Measurements from ENCODE around the gene PTX3.

PTX3 gene

GRCh38 chr3:157427901-157428300 lies 8.7 kb upstream of the PTX3 start:
- H3K4me1 ChIP-seq (ENCODE audit: control insufficient read depth in 1 of 2, insufficient read depth in 2 of 2, low read length in 2 of 2): no peaks in the 10 kb centered on the region
- H3K27me3 ChIP-seq (ENCODE audit: low read depth, low read length): no peaks in the 10 kb centered on the region
- no peaks in the 10 kb centered on the region for H3K9me3 ChIP-seq (ENCODE audit: control insufficient read depth in 1 of 2, low read length in 2 of 2)
- H3K36me3 ChIP-seq (ENCODE audit: control insufficient read depth in 1 of 2, insufficient read depth in 2 of 2, low read length in 2 of 2): no peaks in the 10 kb centered on the region
- no peak overlapping the region for H3K27ac ChIP-seq (ENCODE audit: low read length)
- no peak overlapping the region for H3K4me3 ChIP-seq (ENCODE audit: low read depth in 1 of 2, low read length in 2 of 2)

- H3K9me3 ChIP-seq (ENCODE audit: control insufficient read depth in 1 of 2, low read length in 2 of 2): no peaks in the 10 kb centered on the region
- H3K4me3 ChIP-seq (ENCODE audit: low read depth in 1 of 2, low read length in 2 of 2): no peak overlapping the region
- no peaks in the 10 kb centered on the region for H3K27me3 ChIP-seq (ENCODE audit: low read depth, low read length)
- H3K36me3 ChIP-seq (ENCODE audit: control insufficient read depth in 1 of 2, insufficient read depth in 2 of 2, low read length in 2 of 2): no peaks in the 10 kb centered on the region
- H3K27ac ChIP-seq (ENCODE audit: low read length): no peak overlapping the region
- H3K4me1 ChIP-seq (ENCODE audit: control insufficient read depth in 1 of 2, insufficient read depth in 2 of 2, low read length in 2 of 2): no peaks in the 10 kb centered on the region
These were observed 7.8 kb upstream of the PTX3 start for GRCh38 chr3:157428853-157429252.

- Histone ChIP-seq H3K27ac (ENCODE audit: low read length) (no peak overlapping the region), H3K4me3 (ENCODE audit: low read depth in 1 of 2, low read length in 2 of 2) (no peak overlapping the region), H3K27me3 (ENCODE audit: low read depth, low read length) (no peaks in the 10 kb centered on the region), H3K4me1 (ENCODE audit: control insufficient read depth in 1 of 2, insufficient read depth in 2 of 2, low read length in 2 of 2) (no peaks in the 10 kb centered on the region), H3K9me3 (ENCODE audit: control insufficient read depth in 1 of 2, low read length in 2 of 2) (no peaks in the 10 kb centered on the region), H3K36me3 (ENCODE audit: control insufficient read depth in 1 of 2, insufficient read depth in 2 of 2, low read length in 2 of 2) (no peaks in the 10 kb centered on the region)
These were observed 6.9 kb upstream of the PTX3 start for GRCh38 chr3:157429708-157430107.

GRCh38 chr3:157438194-157438730 lies 1.6 kb downstream of the PTX3 start:
- peak overlapping the region; percentile 20 for H3K27ac ChIP-seq (ENCODE audit: low read length)
- H3K9me3 ChIP-seq (ENCODE audit: control insufficient read depth in 1 of 2, low read length in 2 of 2): no peaks in the 10 kb centered on the region
- peaks cover 0 to 4% of the 10 kb centered on the region in 2 donors for H3K36me3 ChIP-seq (ENCODE audit: control insufficient read depth in 1 of 2, insufficient read depth in 2 of 2, low read length in 2 of 2)
- no peaks in the 10 kb centered on the region for H3K27me3 ChIP-seq (ENCODE audit: low read depth, low read length)
- H3K4me1 ChIP-seq (ENCODE audit: control insufficient read depth in 1 of 2, insufficient read depth in 2 of 2, low read length in 2 of 2): peaks cover 0 to 15% of the 10 kb centered on the region in 2 donors
- H3K4me3 ChIP-seq (ENCODE audit: low read depth in 1 of 2, low read length in 2 of 2): peak overlapping the region; percentile 70 to 94

- H3K27ac ChIP-seq (ENCODE audit: low read length): no peak overlapping the region
- H3K36me3 ChIP-seq (ENCODE audit: control insufficient read depth in 1 of 2, insufficient read depth in 2 of 2, low read length in 2 of 2): peaks cover 0 to 4% of the 10 kb centered on the region in 2 donors
- H3K27me3 ChIP-seq (ENCODE audit: low read depth, low read length): no peaks in the 10 kb centered on the region
- H3K9me3 ChIP-seq (ENCODE audit: control insufficient read depth in 1 of 2, low read length in 2 of 2): no peaks in the 10 kb centered on the region
- H3K4me3 ChIP-seq (ENCODE audit: low read depth in 1 of 2, low read length in 2 of 2): no peak overlapping the region
- H3K4me1 ChIP-seq (ENCODE audit: control insufficient read depth in 1 of 2, insufficient read depth in 2 of 2, low read length in 2 of 2): peaks cover 0 to 15% of the 10 kb centered on the region in 2 donors
These were observed 4.5 kb downstream of the PTX3 start for GRCh38 chr3:157441102-157441624.

- Histone ChIP-seq H3K9me3 (ENCODE audit: control insufficient read depth in 1 of 2, low read length in 2 of 2) (no peaks in the 10 kb centered on the region), H3K4me1 (ENCODE audit: control insufficient read depth in 1 of 2, insufficient read depth in 2 of 2, low read length in 2 of 2) (peaks cover 4 to 12% of the 10 kb centered on the region in 2 donors), H3K27ac (ENCODE audit: low read length) (no peak overlapping the region), H3K36me3 (ENCODE audit: control insufficient read depth in 1 of 2, insufficient read depth in 2 of 2, low read length in 2 of 2) (no peaks in the 10 kb centered on the region), H3K4me3 (ENCODE audit: low read depth in 1 of 2, low read length in 2 of 2) (no peak overlapping the region), H3K27me3 (ENCODE audit: low read depth, low read length) (no peaks in the 10 kb centered on the region)
These were observed 6.1 kb downstream of the PTX3 start for GRCh38 chr3:157442729-157443128.

- Histone ChIP-seq H3K27me3 (ENCODE audit: low read depth, low read length) (no peaks in the 10 kb centered on the region), H3K27ac (ENCODE audit: low read length) (no peak overlapping the region), H3K36me3 (ENCODE audit: control insufficient read depth in 1 of 2, insufficient read depth in 2 of 2, low read length in 2 of 2) (no peaks in the 10 kb centered on the region), H3K4me1 (ENCODE audit: control insufficient read depth in 1 of 2, insufficient read depth in 2 of 2, low read length in 2 of 2) (peaks cover 0 to 4% of the 10 kb centered on the region in 2 donors), H3K4me3 (ENCODE audit: low read depth in 1 of 2, low read length in 2 of 2) (no peak overlapping the region), H3K9me3 (ENCODE audit: control insufficient read depth in 1 of 2, low read length in 2 of 2) (no peaks in the 10 kb centered on the region)
These were observed 7.5 kb downstream of the PTX3 start for GRCh38 chr3:157443905-157444796.

GRCh38 chr3:157444797-157445184 lies 8.1 kb downstream of the PTX3 start:
- no peaks in the 10 kb centered on the region for H3K9me3 ChIP-seq (ENCODE audit: control insufficient read depth in 1 of 2, low read length in 2 of 2)
- H3K4me3 ChIP-seq (ENCODE audit: low read depth in 1 of 2, low read length in 2 of 2): no peak overlapping the region
- no peaks in the 10 kb centered on the region for H3K36me3 ChIP-seq (ENCODE audit: control insufficient read depth in 1 of 2, insufficient read depth in 2 of 2, low read length in 2 of 2)
- peaks cover 0 to 4% of the 10 kb centered on the region in 2 donors for H3K4me1 ChIP-seq (ENCODE audit: control insufficient read depth in 1 of 2, insufficient read depth in 2 of 2, low read length in 2 of 2)
- no peaks in the 10 kb centered on the region for H3K27me3 ChIP-seq (ENCODE audit: low read depth, low read length)
- no peak overlapping the region for H3K27ac ChIP-seq (ENCODE audit: low read length)

GRCh38 chr3:157445857-157446256 lies 9.2 kb downstream of the PTX3 start:
- Histone ChIP-seq H3K27ac (ENCODE audit: low read length) (no peak overlapping the region), H3K4me1 (ENCODE audit: control insufficient read depth in 1 of 2, insufficient read depth in 2 of 2, low read length in 2 of 2) (peaks cover 0 to 4% of the 10 kb centered on the region in 2 donors), H3K36me3 (ENCODE audit: control insufficient read depth in 1 of 2, insufficient read depth in 2 of 2, low read length in 2 of 2) (no peaks in the 10 kb centered on the region), H3K4me3 (ENCODE audit: low read depth in 1 of 2, low read length in 2 of 2) (no peak overlapping the region), H3K9me3 (ENCODE audit: control insufficient read depth in 1 of 2, low read length in 2 of 2) (no peaks in the 10 kb centered on the region), H3K27me3 (ENCODE audit: low read depth, low read length) (no peaks in the 10 kb centered on the region)

- Histone ChIP-seq H3K27me3 (ENCODE audit: low read depth, low read length) (no peaks in the 10 kb centered on the region), H3K4me3 (ENCODE audit: low read depth in 1 of 2, low read length in 2 of 2) (no peak overlapping the region), H3K4me1 (ENCODE audit: control insufficient read depth in 1 of 2, insufficient read depth in 2 of 2, low read length in 2 of 2) (peaks cover 0 to 4% of the 10 kb centered on the region in 2 donors), H3K36me3 (ENCODE audit: control insufficient read depth in 1 of 2, insufficient read depth in 2 of 2, low read length in 2 of 2) (no peaks in the 10 kb centered on the region), H3K27ac (ENCODE audit: low read length) (no peak overlapping the region), H3K9me3 (ENCODE audit: control insufficient read depth in 1 of 2, low read length in 2 of 2) (no peaks in the 10 kb centered on the region)
These were observed 10.5 kb downstream of the PTX3 start for GRCh38 chr3:157447026-157447694.

- Histone ChIP-seq H3K4me3 (ENCODE audit: low read depth in 1 of 2, low read length in 2 of 2) (no peak overlapping the region), H3K9me3 (ENCODE audit: control insufficient read depth in 1 of 2, low read length in 2 of 2) (no peaks in the 10 kb centered on the region), H3K4me1 (ENCODE audit: control insufficient read depth in 1 of 2, insufficient read depth in 2 of 2, low read length in 2 of 2) (no peaks in the 10 kb centered on the region), H3K36me3 (ENCODE audit: control insufficient read depth in 1 of 2, insufficient read depth in 2 of 2, low read length in 2 of 2) (no peaks in the 10 kb centered on the region), H3K27ac (ENCODE audit: low read length) (no peak overlapping the region), H3K27me3 (ENCODE audit: low read depth, low read length) (no peaks in the 10 kb centered on the region)
These were observed 15.4 kb downstream of the PTX3 start for GRCh38 chr3:157452097-157452496.

Measured in muscle layer of duodenum (tissue), 2 donors.